Stimulated activated CD4-positive, alpha-beta T cell treated with anti-CD3 and anti-CD28 coated beads, TNF-alpha, amount 100 ng/mL, for 4 hours (primary cell): Measurements from ENCODE around the gene CCDC57.

Source experiments
- DNase-seq, 3 experiments: peaks; one replicate each; pipeline ENCODE4 v3.0.0-alpha.2; 2020; ENCODE audit warnings: low read depth in 3 of 3

Gene CCDC57

GRCh38 chr17:82246365-82247181 is 33.9 kb upstream of the CCDC57 start:
- no peak for DNase-seq

- no peak for DNase-seq
These were observed 33.4 kb upstream of the CCDC57 start for GRCh38 chr17:82246040-82246364.

- DNase-seq = no peak
These were observed 32.7 kb upstream of the CCDC57 start for GRCh38 chr17:82245134-82246039.

- DNase-seq = no peak
These were observed 31.9 kb upstream of the CCDC57 start for GRCh38 chr17:82244413-82245133.

- no peak for DNase-seq
These were observed 31.2 kb upstream of the CCDC57 start for GRCh38 chr17:82243648-82244412.

GRCh38 chr17:82242977-82243647 is 30.5 kb upstream of the CCDC57 start:
- no peak for DNase-seq

- no peak for DNase-seq
These were observed 30.0 kb upstream of the CCDC57 start for GRCh38 chr17:82242698-82242976.

- DNase-seq = no peak
These were observed 29.5 kb upstream of the CCDC57 start for GRCh38 chr17:82241926-82242697.

GRCh38 chr17:82241183-82241925 is 28.7 kb upstream of the CCDC57 start:
- no peak for DNase-seq

- no peak for DNase-seq
These were observed 28.0 kb upstream of the CCDC57 start for GRCh38 chr17:82240506-82241182.

GRCh38 chr17:82239926-82240505 is 27.4 kb upstream of the CCDC57 start:
- no peak for DNase-seq

GRCh38 chr17:82239401-82239925 is 26.8 kb upstream of the CCDC57 start:
- DNase-seq = no peak

GRCh38 chr17:82238472-82239201 is 26.0 kb upstream of the CCDC57 start:
- DNase-seq = peak in 1 of 3 experiments; percentile 57

GRCh38 chr17:82237746-82238471 is 25.3 kb upstream of the CCDC57 start:
- DNase-seq = no peak

- no peak for DNase-seq
These were observed 24.6 kb upstream of the CCDC57 start for GRCh38 chr17:82237083-82237745.

- peak in 2 of 3 experiments; percentile 52 to 57 for DNase-seq
These were observed 23.7 kb upstream of the CCDC57 start for GRCh38 chr17:82236142-82236971.
